Lower leg skin (tissue), 3 donors: ENCODE results near the gene SHISA6.

Experiments
- CTCF ChIP-seq, 3 donors: fragments of 450-650 bp; IDR thresholded peaks; one replicate each; pipeline ENCODE4 v1.5.1; 2016; ENCODE audit warnings: antibody characterized with exemption in 3 of 3, mild to moderate bottlenecking in 3 of 3, moderate library complexity in 2 of 3
- POLR2A ChIP-seq, 2 donors: fragments of 450-650 bp; IDR thresholded peaks; one replicate each; pipeline ENCODE4 v1.6.1; 2016 to 2017; ENCODE audit warnings: antibody characterized with exemption in 2 of 2, mild to moderate bottlenecking in 1 of 2, moderate library complexity in 1 of 2

- TF ChIP-seq CTCF (IDR thresholded peaks at IDR 0.05): no peak
- no peak for TF ChIP-seq POLR2A (IDR thresholded peaks at IDR 0.05)
Observed at GRCh38 chr17:11303773-11304394, 62.9 kb downstream of the SHISA6 start.
